HG03342 (cell line): ENCODE data around the gene KIF26A.

Source experiments
- ATAC-seq: cut with Tn5 transposase; IDR thresholded peaks from one replicate; pipeline ENCODE4 v1.9.1; 2021; ENCODE audit warnings: mild to moderate bottlenecking, moderate library complexity; ENCODE audit not compliant: unreplicated experiment

Gene KIF26A

DNA sequence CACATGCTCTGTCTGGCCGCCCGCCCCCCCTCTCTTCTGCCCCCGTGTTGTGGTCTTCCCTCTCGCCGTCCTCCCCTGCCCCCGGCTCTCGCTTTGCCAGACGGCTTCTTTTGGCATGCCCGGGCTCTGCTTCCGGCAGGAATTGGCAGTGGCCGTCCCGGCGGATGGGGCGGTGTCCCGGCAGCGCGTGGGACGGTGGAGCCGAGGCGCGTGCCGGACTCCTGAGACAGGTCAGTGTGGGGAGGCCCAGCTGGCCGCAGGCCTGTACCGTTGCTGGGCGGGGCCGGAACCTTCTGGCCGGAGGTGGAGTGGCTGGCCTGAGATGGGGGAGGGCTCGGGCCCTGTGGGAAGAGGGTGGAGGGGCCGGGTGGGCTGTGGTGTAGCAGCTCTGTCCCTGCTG is 17.1 kb downstream of the KIF26A start:
- ATAC-seq = no peak

DNA sequence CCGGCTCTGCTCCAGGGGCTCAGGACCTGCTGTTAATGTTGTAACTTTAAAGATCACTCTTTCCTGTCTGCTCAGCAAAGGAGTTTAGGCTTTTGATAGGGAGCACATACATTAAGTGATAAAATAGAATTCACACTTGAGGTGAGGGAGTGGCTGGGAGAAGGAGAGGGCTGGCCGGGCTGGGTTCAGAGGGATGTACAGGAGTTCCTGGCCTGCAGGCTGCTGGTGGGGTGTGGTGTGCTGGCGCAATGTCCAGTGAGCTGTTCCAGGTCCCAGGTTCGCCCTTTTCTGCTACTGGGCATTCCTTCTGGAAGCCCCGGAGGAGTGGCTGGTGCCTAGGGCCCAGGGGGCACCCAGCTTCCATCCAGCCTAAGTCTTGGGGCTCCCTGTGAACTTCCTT is 17.8 kb downstream of the KIF26A start:
- no peak for ATAC-seq

DNA sequence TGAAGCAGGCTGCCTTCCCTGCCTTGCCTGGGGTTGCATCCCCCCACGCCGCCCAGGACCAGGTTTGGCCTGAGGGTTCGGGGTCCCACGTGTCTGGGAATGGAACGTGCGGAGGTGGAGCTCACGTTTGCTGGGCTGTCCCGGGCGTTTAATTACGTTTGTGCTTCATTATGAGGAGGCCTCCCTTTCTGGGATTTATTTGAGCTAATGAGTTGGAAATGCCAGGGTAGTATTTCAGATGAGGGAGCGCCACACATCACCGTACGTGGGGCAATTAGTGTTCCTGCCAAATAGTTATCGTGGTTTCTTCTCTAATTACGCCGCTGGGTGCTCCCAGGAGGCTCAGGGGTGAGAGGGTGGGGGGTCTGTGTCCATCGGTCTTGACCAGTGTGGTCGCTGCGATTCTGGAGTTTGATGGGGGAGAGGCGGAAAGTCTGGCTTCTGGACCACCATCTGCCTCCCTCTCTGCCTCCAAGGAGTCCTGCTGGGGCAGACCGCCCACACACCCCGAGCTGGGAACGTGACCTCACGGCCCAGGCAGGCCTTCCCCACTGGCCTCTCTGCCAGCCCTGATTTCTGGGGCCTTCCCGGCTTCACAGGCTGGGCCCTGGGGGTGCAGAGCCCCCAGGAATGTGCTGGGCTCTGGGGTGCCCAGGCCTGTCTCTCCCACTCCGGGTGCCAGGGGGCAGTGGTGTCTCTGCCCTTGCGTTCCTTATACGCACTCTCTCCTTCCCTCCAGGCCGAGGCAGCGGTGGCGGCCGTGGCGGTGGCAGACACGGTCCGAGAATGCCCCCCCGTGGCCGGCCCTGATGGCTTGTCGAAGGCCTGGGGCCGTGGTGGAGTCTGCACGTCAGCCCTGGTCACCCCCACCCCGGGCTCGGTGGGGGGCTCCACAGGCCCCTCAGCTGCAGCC is 18.9 kb downstream of the KIF26A start:
- no peak for ATAC-seq

DNA sequence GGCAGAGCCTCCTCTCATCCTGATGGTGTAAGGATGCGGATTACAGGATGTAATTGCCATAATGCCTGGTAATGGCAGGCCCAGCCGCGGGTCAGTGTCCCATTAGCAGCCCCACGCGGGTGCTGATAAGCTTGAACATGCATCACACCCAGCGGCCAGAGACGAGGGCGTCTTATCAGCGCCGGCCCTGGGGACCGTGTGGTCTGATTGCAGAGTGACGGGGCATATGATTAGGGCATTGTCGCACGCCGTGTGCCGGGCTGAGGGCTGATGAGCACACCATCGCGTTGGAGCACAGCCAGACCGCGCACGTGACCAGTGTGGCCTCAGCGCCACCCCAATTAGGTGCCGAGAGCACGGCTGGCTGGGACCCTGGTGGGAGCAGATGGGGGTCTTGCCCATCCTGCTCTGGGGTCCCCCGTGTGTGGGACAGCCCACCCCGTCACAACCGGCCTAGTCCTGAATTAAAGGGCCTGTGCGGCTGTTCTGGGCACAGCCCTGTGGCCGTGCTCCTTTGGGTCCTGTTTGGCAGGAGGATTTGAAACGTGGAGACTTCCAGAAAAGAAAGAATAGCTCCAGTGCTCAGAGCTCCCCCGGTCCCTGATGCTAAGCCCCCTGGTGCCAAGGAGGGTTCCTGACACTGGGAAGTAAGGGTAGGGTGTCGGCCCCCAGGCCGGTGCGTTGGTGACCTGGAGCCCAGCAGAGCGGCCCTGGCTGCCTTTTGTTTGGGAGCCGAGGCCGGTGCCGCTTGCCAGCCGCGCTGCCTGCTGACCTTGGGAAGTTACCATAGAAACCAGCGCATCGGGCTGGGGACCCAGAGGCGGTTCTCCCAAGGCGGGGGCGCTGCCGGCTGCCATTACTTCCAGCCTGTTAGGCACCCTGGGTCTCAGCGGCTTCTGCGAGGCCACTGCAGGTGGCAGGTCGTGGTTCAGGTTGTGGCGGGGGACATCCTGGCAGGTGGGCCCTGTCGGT is 20.7 kb downstream of the KIF26A start:
- no peak for ATAC-seq

DNA sequence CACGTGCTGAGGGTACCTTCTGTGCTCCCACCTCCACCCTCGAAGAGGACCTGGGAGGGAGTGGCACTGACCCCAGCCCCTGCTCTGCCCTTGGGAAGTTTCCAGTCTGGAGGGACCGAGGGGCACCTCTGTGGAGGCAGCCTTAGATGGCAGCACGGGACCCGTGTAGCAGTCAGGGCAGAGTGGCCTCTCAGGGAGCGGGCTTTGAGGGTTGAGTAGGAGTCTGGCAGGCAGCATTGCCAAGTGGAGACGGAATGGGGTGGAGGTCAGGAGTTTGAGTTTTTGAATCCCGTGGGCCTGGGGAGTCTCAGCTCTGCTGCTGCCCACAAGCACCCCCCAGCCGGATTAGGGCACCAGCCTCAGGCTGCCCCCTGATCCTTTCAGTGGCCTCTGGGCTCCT is 21.6 kb downstream of the KIF26A start:
- no peak for ATAC-seq

DNA sequence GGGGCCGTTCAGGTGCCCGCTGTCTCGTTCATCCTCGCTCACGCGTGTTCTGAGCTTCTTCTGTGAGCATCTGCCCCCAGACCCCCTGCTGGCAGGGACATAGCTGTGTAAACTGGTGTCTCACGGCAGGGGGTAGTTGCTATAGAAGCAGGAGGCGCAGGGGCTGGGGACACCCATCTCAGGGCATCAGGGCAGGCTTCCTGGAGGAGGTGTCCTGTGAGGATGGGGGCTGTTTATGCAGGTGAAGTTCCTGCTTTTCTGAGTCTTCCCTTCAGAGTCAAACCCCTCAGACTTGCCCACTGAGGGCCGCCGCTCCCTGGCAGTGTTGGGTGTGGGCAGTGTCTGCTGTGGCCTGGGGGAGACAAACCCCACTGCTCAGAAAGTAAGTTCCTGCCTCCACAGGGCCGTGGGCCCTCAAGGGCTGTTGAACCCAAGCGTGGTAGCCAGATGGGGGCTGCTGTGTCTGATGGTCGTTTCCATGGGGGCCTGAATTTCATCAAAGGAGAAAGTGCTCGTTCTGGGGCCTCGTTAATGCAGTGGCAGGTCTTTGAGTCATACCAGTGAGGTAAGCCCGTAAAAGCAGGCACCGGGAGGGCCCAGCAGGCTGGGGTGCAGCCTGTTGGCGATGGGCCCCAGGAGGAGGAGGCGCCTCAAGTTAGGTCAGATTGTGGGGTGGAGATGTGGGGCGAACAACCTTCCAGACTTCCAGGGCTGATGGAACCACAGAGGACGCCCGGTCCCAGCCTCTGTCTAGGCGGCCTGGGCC is 23.4 kb downstream of the KIF26A start:
- no peak for ATAC-seq

DNA sequence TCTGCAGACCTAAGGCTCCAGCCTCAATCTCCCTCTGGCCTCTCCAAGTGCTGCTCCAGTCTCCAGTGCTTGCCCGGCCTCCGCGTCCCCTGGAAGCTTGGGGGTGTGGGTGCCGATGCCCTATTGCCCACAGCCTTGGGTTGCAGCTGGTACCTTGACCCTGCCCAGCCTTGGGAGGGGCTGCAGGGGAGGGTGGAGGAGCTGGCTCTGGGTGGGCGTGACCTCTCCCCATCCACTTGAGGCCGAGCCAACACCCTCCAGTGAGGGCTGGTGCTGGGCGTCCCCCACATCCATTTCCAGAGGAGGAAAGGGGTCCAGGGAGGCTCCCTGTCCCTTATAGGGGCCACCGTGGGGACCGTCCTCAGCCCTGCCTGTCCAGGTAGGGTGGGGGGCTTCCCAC is 24.1 kb downstream of the KIF26A start:
- no peak for ATAC-seq

DNA sequence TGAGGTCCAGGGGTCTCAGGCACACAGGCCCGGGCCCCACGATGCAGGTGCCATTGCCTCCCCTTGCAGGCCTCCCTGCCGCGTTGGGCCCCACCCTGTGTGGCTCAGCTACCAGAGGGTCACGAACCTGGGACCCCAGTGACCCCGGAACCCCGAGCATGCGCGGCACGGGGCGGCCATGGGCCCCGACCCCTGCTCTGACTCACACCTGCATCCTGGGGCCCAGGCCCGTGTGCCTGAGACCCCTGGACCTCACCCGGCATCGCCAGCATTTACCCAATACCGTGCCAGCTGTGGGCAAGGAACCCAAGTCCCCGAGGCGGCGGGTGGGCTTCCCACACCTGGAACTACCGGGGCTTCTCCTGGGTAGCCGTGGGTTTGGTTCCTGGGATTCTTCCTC is 25.2 kb downstream of the KIF26A start:
- no peak for ATAC-seq

DNA sequence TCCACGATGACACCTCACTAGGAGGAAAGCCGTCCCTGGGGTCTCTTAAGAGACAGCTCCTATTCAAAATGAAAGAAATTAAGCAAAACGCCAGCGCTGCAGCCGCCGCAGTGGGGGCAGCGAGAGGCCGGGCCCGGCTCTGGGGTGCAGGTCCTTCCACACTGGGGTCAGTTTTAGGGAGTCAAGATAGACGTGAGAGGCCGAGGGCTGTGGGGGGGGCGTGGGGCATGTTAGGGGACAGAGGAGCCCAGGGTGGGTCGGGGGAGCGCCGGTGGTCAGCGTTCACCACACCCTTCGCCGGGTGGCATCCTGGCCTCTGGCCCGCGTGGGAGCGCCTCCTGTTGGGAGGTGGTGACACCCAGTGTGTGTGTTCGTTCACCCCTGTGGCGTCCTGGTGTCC is 25.7 kb downstream of the KIF26A start:
- ATAC-seq = no peak

DNA sequence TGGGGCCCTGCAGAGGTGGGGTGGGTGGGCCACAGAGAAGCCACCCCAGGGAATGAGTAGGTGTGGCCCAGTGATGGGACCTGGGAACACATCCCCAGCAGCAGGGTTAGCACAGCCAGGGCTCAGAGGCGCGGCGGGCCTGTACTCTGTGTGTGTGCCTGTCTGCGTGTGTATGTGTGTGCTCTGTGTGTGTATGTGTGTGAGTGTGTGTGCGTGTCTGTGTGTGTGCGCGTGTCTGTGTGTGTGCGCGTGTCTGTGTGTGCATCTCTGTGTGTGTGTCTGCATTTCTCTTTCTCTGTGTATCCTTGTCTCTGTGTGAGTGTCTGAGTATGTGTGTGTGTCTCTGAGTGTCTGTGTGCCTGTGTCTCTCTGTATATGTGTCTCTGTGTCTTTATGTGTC is 26.1 kb downstream of the KIF26A start:
- ATAC-seq = no peak

DNA sequence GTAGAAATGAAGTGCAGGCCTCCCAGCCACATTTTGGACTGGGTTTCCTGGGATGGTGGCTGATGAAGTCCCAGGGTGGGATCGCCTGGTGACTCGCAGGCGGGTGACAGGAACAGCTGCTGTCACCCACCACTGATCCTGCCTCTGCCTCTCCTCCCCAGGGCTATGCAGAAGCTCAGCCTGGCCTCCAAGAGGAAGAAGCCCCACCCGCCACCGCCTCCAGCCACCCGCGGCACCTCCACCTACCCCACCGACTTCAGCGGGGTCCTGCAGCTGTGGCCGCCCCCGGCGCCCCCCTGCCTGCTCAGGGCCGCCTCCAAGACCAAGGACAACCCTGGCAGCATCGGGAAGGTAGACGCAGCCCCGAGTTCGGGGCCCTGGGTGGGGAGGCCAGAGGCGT is 28.3 kb downstream of the KIF26A start:
- ATAC-seq = no peak

DNA sequence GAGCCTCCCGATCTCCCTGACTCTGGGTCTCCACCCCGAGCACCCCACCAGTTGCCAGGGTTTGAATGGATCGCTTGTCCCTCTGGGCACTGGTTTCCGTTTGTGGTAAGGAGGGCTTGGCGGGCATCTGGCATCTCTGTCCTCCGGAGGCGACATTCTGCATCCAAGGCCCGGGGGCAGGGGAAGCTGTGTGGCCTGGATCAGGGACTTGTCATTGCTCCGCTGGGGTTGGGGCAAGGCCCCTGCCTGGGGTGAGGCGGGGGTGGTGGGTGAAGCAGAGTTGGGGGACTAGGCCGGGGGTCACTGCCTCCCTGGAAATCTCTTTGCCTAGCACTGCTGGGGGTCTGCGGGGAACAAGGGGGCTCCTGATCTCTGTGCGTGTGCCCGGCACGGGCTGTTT is 30.2 kb downstream of the KIF26A start:
- no peak for ATAC-seq

DNA sequence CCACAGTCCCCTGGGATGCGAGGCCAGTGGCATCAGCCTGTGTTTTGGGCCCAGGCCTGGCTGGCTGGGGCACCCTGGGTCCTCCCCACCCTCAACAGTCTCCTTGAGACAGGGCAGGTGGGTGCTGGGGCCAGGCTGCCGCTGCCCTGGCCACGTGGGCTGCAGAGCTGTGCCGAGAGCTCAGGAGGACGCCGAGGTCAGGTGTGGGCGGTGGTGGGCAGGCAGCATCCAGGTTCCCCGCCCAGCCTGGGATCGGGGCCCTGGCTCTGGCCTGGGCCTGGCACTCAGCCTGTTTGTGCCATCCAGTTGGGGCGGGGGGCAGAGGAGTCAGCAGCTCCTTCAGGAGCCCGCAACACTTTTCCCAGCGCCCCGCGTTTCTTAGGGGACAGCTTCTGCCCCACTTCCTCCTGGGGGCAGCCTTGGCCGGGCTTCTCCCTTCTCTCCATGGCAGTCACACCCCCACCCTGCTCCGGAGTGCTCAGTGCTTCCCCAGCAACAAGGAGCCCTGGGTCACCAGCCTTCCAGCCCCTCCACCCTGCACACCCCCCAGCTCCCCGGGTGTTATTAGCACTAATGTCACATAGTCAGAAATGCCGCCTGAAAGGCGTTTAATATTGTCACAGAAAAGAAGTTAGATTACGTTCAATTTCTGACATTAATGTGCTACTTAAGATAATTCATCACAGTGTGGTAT is 30.8 kb downstream of the KIF26A start:
- ATAC-seq = no peak

DNA sequence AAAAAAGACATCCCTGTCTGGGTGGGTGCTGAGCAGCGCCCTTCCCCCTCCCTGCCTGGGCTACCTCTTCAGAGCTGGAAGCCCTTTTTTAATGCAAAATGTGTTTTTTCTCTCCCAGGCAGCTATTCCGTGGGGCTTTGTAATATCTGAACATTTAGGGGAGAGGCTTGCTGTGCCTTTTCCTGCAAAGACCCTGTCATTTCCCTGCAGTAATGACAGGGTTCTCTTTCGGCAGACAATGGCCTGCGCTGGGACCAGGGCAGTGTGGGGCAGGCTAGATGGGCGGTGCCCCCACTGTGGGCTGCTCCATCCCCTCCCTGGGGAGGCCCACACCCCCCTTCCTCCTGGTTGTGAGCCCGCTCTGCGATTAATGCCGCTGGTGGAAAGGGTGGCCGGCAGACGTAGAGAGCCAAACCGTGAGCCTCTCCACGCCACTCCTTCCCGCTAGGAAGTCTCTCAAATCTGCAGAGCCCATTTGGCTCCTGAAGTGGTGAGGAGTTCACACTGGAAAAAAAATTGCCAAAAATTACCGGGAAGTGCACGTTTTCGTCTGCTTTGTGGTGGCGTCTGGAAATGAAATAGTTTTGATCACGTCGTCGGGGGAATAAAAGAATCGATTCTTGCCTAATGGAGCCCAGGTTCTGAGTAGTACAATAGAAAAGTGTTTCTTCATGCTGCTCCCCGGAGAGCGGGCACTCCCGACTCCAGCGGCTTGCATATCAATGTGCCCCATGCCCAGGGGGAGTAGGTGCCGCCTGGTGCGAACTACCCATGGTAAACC is 31.5 kb downstream of the KIF26A start:
- no peak for ATAC-seq

DNA sequence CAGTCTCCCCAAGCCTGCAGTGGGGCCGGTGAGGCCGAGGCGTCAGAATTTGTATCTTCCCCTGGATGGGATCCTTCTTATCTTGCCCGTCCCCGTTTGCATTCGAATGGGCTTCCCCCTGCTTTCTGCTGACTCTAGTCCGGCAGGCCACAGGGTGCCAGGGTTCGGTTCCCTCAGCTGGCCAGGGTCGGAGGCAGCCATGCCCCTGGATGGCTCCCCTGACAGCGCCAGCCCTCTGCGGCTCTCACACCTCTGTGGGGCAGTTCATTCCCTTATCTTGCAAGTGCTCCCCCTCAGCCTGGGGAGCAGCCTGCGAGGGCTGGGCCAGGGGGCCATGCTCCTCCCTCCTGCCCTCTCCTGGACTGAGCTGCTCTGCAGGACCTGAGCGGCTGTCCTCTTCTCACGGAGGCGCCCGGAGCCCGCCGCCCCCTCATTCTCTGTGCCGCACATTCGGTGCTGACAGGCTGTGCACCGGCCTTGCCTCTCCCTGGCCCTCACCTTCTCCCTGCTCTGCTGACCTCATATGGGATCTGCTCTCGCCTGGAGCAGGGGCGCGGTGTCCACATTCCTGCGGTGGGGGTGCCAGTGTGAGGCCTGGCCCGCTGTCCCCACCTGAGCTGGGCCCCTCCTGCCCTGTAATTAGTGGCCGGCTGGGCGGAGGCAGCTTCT is 32.8 kb downstream of the KIF26A start:
- no peak for ATAC-seq

DNA sequence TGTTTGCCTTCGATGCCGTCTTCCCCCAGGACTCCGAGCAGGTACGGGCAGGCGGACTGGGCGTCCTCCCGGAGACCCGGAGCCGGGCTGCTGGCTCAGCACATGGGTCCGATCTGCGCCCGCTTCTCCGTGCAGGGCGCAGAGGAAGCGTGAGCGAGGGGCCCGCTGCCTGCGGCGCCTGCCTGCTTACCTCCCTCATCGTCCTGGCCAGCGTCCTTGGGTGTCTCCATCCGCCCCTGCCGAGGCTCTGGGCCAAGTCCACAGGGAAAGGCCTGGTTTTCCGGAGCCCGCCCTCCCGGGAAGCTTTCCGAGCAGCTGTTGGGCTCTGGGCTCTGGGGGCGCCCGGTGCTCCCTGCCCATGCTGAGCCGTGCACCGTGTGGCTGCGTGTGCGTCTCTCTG is 33.5 kb downstream of the KIF26A start:
- no peak for ATAC-seq

DNA sequence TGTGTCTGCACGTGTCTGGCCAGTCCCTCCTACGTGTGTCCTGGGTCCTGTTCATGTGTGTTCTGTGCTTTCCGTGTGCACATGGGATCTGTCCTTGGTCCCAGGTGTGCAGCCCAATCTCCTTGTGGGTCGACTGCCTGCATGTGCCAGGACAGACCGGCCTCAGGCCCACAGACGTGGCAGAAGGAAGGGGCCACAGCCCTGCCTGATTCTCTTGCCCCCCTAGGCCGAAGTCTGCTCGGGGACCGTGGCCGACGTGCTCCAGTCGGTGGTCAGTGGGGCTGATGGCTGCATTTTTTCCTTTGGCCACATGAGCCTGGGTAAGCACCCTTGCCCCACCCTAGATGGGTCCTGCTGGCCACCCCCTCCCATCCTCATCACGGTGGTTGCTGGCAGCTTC is 34.0 kb downstream of the KIF26A start:
- no peak for ATAC-seq

DNA sequence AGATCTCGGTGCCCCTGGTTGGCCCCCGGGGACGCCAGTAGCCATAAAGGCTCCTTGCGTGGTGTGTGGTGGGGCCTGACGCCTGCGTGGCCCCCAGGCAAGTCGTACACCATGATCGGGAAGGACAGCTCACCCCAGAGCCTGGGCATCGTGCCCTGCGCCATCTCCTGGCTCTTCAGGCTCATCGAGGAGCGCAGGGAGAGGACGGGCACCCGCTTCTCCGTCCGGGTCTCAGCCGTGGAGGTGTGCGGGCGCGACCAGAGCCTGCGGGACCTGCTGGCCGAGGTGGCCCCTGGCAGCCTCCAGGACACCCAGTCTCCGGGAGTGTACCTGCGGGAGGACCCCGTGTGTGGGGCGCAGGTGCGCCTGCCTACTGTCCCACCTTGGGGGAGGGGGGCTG is 34.5 kb downstream of the KIF26A start:
- no peak for ATAC-seq

DNA sequence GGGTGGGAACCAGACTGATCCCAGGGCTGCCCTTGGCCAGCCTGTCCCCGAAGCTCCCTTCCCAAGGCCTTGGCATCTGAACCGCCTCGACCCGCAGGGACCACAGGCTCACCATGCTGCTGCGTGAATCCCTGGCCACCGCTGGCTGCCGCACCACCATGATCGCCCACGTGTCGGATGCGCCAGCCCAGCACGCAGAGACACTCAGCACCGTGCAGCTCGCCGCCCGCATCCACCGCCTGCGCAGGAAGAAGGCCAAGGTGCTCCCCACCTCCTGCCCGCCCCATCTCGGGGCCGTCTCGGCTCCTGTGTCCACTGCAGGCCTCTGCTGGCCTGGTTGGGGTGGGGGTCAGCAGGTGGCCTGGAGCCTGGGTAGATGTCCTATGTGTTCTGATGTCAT is 35.7 kb downstream of the KIF26A start:
- no peak for ATAC-seq
